GM19351 (cell line): Measurements from ENCODE around the gene LAPTM4A.
"Not testable (repeated sequence)": the region's sequence is repeated elsewhere in the genome, so short reads cannot be mapped to it uniquely, and the experiment has no call there.

Source experiments
- ATAC-seq: cut with Tn5 transposase; IDR thresholded peaks from one replicate; pipeline ENCODE4 v1.9.1; 2021; ENCODE audit warnings: mild to moderate bottlenecking, moderate library complexity; ENCODE audit not compliant: unreplicated experiment

Gene LAPTM4A

DNA sequence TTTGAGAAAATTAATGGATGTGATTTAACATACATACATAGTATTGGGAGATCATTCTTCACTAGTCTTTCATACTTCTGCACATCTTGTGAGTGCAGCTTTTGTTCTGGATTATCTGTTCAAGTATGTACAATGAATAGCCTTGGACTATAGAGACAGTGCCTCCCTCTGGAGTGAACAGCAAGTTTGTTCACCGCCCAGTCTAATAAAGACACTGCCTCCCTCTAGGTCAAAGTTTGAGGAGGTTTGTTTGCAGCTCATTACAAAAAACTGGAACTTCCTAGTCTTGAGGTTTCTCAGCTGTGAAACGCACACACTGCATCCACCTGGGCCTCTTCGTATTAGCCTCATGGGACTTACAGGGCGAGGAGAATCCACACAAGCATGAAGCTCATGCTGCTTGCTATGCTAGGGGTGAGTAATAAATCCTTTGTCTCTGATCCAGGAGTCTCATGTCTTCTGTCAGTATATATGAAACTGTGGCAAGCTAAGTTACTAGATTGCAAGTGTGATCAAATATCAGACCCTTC is 26.0 kb upstream of the LAPTM4A start:
- ATAC-seq = no peak

GRCh38 chr2:20076757-20077156 is 25.3 kb upstream of the LAPTM4A start:
- ATAC-seq = no peak

DNA sequence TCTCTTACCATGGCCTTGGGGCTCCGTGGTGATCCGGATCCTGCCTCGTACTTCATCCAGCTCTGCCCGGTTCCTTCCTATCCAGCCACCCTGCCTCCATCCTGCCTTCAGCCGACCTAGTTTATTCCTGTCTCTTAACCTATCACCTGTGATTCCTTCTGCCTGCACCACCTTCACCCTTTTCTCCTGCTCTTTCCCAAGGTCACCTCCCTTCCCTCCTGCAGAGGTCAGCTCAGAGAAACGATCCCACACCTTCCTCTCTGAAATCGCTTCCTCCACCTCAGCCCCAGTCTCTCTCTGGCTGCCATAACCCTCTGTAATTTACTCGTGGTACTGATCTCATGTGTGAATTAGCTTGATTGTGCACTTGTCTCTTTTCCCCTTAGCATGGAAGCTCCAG is 23.5 kb upstream of the LAPTM4A start:
- no peak for ATAC-seq

DNA sequence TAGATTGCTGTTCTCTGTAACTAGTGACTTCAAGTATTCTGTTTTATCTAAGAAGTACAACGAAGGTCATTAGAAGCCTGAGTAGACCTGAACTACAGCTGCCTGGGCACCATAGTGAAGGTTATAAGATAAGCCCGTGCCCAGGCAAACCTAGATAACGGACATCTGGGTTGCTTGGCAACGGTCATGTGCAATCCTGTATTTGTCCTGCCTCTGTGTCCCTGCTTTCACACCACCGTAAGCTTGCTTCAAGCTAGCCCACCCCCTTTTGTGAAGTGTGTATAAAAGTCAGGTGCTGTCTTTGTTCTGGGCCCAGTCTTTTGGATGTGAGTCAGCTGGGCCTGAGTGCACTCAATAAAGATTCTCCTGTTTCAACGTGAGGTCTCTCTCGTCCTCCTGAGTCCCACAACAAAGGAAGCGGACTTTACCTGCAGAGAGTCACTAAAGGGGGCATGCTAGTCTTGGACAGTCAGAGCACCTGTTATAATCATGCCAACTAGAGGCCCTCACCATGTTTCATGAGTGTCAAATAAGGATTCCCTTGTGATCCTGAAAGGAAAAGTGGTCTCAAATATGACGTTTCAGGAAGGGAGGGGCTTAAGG is 22.7 kb upstream of the LAPTM4A start:
- not testable (repeated sequence) for ATAC-seq

GRCh38 chr2:20073460-20073859 is 22.0 kb upstream of the LAPTM4A start:
- no peak for ATAC-seq

DNA sequence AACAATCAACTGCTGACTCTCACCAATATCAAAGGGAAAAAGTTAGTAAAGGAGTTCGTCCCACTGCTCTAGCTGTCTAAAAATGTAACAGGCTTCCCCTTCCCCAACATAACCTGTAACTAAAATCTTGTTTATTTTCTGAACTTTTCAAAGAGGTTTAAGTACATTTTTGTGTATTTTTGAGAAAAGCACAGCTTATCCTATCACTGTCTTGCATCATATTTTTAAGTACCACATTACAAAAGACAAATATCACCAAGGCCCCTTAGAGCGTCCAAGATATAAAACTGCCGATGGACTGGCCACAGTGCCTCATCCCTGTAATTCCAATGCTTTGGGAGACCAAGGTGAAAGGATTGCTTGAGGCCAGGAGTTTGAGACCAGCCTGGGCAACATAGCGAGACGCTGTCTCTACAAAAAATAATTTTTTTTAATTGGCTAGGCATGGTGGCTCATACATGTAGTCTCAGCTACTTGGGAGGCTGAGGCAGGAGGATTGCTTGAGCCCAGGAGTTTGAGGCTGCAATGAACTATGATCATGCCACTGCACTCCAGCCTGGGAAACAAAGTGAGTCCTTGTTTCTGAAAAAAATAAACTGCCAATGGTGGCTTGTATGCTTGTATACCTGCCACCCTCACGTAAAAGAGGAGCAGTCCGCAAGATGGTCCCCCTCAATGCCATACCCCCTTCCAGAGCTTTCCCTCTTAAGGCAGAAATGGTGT is 21.2 kb upstream of the LAPTM4A start:
- ATAC-seq = no peak

GRCh38 chr2:20071397-20072383 is 20.3 kb upstream of the LAPTM4A start:
- ATAC-seq = no peak

DNA sequence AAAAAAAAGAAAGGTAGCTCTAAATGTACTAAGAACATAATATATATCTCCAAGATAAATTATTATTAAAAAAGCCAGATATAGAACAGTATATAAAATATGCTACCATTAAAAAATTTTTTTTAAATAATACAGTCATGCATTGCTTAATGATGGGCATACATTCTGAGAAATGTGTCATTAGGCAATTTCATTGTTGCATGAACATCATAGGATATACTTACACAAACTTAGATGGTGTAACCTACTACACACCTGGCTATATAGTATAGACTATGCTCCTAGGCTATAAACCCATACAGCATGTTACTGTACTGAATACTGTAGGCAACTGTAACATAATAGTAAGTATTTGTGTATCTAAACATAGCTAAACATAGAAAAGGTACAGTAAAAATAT is 18.3 kb upstream of the LAPTM4A start:
- ATAC-seq = no peak

DNA sequence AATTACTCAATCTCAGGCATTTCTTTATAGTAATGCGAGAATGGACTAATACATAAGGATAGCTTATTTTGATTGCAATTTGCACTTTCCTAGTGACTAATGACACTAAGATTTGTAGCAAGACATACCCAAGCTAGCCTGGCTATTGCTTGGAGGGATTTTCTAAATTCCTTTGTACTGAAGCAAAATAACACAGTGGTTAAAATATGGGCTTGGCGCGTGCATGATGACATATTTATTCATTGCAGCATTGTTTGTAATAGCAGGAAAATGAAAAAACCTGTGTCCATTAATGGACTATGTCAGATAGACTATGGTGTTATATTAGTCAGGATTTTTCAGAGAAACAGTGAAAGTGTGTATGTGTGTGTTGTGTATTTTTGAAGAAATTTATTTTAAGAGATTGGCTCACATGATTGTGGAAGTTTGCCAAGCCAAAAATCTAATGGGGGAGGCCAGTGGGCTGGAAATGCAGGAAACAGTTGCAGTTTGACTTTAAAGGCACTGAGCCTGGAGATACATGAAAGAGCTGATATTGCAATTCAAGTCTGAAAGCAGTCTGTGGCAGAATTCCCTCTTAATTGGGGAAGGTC is 16.7 kb upstream of the LAPTM4A start:
- ATAC-seq = no peak

DNA sequence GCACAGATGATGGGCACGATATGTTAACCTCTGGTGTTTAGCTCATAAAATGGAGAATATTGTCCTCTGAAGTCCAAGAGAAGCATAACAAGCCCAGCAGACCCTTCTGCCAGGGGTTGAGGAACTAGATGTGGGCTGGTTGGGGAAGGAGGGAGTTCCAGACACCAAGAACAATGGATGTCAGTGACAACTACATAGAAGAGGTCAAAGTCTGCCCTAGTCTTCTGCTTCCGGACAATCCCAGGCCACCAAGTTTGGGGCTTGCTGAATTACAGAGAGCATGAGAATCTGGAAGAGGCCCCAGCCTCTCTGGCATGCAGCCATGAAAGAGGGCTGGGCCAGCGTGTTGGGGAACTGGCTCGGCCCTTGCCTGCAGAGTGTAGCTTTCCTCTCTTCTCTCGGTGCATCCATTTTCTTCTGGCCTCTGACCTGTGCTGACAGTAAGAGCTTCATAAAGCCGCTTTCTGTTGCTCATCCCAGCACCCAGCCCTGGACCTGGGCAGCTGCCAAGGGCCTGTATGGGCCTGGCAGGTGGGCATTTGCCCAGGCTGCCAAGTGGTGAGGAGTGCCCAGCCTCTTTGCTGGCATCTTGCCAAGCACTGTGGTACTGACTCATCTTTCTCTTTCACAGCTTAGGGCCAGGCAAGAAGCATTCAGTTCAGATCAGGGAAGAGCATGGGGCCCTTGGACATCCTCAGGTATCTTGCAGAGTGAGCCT is 14.6 kb upstream of the LAPTM4A start:
- no peak for ATAC-seq

GRCh38 chr2:20064841-20065240 is 13.4 kb upstream of the LAPTM4A start:
- ATAC-seq = no peak

- no peak for ATAC-seq
Observed at GRCh38 chr2:20064421-20064820, 13.0 kb upstream of the LAPTM4A start.

DNA sequence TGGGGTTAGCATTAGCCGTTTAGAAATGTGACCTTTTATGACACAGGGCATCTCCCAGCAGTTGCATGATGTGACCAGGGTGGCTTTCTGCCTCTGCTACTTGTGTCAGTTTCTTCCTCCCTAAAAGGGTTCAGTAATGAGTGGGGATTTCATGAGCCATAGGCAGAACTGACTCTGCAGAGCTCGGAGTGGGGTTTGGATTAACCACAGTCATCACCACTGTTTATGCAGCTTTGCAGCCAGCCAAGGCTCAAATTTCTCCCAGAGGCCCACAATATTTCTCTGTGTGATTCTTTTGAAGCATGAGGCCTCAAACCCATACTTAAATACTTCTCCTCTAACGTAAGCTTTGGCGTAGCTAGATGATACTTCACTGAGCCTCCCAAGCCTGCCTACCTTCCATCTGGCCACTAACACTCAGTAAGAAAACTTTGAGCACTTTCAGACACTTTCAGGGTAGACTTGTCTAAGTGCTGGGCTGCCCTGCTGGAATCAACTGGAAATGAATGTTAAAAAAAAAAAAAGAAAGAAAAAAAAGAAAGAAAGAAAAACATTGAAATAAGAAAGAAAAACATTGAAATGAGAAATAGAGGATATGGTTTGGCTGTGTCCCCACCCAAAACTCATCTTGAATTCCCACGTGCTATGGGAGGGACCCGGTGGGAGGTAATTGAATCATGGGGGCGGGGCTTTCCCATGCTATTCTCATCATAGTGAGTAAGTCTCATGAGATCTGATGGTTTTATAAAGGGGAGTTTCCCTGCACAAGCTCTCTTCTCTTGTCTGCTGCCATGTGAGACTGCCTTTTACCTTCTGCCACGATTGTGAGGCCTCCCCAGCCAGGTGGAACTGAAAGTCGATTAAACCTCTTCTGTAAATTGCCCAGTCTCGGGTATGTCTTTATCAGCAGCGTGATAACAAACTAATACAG is 11.5 kb upstream of the LAPTM4A start:
- ATAC-seq = no peak

DNA sequence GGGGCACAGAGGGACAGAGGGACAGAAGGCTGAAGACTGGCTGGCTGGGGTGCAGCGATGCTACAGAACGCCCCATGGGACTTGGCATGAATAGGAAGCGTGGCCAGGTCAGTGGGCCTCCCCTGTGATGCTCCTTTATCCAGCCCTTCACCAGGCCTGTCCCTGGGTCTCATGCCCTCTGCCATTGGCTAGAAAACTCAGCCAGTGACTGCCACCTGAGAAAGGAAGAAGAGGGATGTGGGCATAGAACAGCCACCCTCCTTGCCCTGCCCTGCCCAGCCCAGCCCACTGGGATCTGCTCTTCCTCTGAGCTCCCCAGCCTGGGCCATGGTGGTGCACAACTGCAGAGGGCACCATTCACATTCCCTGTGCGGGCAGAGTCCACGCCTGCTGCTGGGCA is 10.5 kb upstream of the LAPTM4A start:
- ATAC-seq = no peak

DNA sequence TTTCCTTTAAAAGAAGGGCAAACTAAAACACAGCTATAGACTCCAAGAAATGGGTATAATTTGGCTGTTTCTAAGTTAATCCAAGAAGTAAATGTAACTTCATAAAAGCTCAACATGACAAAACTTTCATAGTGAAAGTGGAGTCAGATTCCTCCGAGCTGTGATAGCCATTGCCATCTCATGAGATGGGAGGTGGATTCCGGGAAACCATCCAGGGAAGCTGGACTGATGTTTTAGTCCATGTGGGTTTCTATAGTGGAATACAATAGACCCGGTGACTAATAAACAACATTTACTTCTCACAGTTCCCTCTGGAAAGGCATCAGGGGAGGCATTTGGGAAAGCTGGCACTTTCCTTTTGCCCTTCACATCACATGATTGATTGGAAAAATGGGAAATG is 10.0 kb upstream of the LAPTM4A start:
- ATAC-seq = no peak

DNA sequence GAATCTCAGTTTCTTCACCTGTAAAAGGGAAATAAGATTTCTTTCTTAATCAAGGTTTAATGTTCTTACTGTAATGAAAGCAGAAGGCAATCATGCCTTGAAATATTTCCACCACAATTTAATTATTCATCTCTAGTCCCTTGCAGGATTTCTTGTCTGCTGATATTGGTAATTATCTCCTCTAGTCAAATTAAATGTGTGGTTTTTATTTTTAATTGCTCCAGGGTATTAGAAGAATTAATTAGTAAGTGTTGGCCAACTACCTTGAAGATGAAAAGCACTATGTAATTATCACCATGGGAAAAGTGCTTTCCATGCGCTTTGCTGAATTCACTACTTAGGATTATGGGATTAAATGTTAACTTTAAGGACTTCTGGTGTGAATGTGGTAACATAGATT is 8.7 kb upstream of the LAPTM4A start:
- ATAC-seq = no peak

DNA sequence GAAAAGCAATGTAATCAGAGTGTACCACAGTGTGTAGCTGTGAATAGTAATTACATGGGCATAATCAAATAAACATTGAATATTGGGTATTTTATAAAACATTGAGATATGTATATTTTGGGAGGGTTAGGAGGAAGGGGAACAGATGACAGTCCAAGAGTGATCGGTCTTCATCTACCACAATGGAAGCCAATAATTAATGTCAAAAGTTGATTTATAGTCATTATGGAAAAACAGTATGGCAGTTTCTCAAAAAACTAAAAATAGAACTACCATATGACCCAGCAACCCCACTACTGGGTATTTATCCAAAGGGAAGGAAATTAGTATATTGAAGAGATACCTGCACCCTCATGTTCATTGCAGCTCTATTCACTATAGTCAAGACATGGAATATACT is 5.8 kb upstream of the LAPTM4A start:
- no peak for ATAC-seq

- no peak for ATAC-seq
Observed at GRCh38 chr2:20054931-20055330, 3.5 kb upstream of the LAPTM4A start.

DNA sequence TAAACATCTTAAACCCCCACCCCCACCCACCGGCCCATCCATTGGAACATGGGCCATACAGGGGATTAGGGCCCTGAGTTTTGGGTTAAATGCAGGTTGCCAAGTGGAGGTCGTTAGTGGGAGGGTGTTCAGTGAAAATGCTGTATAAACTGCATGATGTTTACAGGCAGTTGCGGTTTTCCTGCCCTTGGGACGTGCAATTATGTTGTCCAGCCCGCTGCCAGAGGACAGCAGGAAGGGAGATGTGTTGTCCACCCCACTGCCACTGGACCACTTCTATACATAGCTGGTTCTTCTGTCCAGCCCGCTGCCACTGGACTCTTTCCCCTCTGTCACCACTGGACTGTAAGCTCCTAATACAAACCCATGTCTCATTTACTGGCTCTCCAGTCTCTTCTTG is 2.7 kb upstream of the LAPTM4A start:
- no peak for ATAC-seq
